GM19025 (cell line): ENCODE results near the gene KCNJ10.
A peak's percentile ranks its signal among the peaks of the same experiment; 100 is the strongest.

Experiments
- ATAC-seq: cut with Tn5 transposase; IDR thresholded peaks from one replicate; pipeline ENCODE4 v1.9.1; 2021; ENCODE audit warnings: mild to moderate bottlenecking, low read depth, moderate library complexity; ENCODE audit not compliant: unreplicated experiment

The KCNJ10 gene

DNA sequence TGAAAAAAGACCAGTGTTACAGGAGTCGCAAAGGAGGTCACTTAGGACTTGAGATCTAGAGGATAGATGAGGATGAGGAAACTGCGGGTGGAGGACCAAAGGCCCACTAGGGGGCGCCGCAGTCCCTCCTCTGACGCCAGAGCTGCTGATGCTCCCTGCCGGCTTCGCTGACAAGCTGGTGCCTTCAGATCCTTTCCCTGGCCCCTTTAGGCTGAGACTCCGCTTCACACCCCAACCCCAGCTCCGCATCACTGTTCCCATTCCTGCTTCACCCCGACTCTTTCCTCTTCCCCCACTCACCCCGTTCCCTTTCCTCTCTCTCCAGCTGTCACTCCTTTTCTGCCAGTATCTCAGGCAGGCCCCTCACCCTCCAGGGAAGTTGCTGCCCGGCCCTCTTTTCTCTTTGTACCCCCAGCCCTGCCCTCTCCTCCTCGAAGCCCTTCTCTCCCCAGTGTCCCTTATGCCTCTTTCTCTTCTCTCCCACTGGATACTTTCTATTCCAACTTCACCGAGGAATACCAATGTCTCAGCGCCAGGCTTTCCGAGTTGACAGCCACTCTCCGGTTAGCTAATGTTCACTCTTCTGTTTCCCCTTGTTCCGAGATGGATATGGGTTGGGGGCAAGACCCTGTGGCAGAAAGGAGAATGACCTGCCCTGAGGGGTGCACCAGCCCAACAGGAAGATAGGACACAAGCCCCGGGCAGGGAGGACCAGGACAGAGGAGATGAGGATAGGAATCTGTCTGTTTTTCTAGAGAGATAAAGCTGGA is 15.9 kb upstream of the KCNJ10 start:
- no peak for ATAC-seq

DNA sequence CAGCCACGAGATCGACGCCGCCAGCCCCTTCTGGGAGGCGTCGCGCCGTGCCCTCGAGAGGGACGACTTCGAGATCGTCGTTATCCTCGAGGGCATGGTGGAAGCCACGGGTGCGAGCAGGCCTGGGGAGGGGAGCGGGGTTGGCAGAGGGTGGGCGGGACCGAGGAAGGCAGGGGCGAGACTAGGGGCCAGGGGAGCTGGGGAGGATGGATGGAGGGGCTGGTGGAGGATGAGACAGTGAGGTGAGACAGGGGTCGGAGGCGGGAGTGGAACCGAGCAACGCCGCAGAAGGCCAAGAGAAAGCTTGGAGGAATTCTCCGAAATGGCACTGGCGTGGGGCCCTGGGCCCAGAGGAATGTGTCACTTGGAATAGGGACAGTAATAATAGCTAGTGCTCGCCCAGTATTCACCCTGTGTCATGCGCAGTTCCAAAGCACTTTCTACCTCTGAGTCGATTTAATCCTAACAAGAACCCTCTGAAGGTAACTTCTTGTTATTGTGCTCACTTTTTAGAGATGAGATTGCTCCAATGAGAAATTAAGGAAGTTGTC is 14.9 kb upstream of the KCNJ10 start:
- no peak for ATAC-seq

DNA sequence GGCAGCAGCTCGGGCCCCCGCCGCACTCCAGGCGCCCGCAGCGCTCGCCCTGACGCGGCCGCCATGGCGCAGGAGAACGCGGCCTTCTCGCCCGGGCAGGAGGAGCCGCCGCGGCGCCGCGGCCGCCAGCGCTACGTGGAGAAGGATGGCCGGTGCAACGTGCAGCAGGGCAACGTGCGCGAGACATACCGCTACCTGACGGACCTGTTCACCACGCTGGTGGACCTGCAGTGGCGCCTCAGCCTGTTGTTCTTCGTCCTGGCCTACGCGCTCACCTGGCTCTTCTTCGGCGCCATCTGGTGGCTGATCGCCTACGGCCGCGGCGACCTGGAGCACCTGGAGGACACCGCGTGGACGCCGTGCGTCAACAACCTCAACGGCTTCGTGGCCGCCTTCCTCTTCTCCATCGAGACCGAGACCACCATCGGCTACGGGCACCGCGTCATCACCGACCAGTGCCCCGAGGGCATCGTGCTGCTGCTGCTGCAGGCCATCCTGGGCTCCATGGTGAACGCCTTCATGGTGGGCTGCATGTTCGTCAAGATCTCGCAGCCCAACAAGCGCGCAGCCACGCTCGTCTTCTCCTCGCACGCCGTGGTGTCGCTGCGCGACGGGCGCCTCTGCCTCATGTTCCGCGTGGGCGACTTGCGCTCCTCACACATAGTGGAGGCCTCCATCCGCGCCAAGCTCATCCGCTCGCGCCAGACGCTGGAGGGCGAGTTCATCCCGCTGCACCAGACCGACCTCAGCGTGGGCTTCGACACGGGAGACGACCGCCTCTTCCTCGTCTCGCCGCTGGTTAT is 14.2 kb upstream of the KCNJ10 start:
- peak; percentile 67 for ATAC-seq

DNA sequence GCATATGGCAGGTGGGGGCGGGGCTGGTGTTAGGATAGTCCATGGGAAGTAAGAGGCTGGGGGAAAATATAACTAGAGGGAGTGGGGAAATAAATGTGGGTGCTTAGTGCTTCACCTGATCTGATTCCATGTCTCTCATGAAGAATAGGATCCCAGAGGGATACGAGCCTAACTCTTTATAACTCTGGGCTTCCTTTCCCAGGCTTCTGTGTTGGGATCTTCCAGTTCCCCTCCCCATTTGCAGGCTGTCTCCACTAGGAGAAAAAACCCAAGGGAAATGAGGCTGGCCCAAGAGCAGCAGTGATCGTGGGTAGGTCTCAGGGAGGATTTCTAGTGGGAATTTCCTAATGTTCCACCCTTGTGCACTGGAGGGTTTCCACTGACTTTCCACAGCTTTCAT is 13.0 kb upstream of the KCNJ10 start:
- ATAC-seq, result no peak

DNA sequence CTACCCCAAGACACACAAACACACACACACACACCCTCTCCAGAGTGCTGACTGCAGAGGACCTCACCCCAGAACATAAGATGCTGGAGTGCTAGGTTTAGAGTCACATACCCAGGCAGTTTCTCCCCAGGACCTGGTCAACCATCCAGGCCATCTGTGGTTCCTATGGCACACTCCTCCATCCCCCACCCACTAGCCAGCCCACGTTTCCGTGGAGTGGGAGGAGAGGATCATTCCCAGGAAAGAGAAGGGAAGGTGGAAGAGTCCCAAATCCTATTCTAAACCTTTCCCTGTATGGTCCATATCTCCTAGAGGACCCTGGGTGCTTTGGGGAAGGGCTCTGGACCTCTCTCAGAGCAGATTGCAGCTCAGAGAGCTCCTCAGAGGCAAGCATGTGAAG is 12.5 kb upstream of the KCNJ10 start:
- no peak for ATAC-seq

DNA sequence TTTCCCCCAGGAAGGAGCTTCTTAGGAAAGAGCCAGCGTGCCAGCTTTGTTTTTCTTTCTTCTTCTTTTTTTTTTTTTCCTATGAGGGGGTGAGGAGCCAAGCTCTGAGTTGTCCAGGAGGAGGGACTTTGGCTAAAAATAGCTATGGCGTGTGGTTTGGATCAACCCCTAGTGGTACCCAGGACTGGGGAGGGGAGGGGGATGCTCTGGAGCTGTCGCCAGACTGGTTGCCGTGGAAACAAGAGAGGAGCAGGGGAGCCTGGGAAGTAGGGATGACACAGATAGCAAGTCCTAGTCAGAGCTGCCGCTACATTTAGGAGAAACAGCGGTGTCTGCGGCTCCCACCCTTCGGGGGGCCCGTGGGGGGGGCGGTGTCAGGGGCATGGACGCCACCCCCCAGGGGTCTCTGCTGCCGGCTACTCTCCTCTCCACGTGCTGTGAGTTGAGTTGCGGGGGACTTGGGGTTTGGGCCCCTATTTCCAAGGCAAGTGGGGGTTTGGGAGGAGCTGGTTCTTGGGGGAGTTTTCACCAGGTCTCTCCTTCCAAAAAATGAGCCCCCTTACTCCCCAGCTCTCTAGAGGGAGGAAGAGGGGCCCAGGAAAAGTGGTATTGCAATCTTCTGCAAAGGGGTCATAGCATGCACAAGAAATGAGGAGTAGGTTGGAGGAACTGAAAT is 11.4 kb upstream of the KCNJ10 start, which contains the start of gene KCNJ9:
Gene KCNJ9, plus strand, starts transcription at position 278 of the 676 bp plus-strand sequence. CDS start 2,493 bp downstream, outside the sequence.
- no peak for ATAC-seq

DNA sequence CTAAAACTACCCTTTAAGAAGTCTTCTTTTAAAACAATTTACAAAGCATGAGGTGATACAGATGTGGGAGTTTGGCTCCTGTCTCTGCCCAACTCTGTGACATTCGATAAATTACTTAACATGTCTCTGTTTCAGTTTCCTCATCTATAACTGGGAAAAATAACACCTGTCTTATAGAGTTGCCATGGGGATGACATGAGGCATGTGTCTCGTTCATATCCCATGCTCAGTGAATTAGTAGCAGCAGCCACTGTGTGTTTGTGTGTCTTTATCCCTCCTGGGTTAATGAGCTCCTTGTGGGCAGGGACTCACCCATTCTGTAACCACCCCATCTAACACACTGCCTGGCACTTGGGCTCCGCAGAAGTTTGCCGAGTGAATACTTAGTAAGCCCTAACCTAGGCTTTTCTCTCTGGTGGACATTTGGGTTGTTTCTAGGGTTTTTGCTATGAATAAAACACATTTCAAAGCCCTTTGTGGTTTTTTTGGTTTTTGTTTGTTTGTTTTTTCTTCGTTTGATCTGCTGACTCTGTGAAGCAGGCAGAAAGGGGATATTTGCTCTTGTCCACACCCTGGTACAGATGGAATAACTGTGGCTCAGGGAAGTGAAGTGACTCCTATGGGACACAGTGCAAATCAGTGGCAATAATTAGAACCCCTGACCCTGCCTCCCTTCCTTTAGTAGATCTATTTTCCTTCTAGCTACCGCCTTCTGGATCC is 10.6 kb upstream of the KCNJ10 start:
- no peak for ATAC-seq

DNA sequence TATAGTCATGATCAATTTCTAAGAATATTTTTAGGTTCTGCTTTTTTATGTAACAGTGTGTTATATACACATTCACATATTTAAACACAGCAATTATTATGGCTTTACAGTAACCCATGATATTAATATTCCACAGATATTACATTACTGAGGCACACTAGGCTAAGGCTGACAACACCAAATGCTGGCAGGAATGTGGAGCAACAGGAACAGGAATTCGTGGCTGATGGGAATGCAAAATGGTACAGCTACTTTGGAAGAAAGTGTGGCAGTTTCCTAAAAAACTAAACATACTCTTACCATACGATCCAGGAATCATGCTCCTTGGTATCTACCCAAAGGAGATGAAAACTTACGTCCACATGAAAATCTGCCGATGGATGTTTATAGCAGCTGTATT is 9.5 kb upstream of the KCNJ10 start:
- ATAC-seq, result no peak

DNA sequence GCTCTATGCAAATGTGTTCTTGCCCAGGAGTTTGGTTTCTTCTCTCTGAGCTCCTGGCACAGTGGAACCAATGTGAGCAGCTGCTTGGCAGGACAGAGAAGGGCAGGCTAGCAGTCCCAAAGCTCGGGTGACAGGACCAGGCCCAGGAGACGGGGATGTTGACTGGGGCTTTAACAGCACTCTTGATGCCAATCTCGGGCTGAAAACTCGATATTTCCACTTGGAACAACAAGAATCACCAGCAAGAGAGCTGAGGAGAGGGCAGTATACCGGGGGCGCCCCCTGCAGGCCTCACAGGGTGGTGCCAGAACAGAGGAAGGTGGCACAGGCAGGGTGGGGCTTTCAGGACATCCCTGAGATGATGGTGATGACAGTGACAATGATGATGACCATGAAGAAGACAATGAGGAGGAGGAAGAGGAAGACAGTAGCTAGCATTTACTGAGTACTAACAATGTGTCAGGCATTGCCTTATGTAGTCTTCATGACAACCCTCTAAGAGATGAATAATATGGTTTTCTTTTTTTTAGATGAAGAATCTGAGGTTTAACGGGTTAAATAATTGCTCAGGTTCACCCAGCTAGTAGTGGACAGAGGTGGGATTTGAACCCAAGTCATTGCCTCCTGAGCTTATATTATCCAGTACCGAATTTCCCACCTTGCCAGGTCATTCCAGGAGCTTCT is 8.7 kb upstream of the KCNJ10 start:
- peak; percentile 49 for ATAC-seq

DNA sequence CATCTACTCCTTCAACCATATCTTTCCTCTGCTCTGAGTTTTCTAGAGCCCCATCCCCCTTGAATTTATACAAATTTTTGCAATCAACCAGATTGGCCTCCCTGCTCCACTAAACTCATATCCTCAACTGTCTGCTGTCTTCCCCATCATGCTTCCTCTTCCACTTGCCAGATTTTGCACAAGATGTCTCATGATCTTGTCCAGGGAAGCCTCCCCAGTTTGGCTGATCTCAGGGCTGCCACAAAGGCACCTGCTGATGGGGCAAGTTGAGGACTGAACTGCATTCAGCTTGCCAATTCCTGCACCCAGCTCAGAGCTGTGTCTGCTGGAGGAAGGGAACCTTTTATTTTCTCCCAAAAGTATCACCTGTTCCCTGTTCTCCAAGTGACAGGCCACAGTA is 7.5 kb upstream of the KCNJ10 start:
- ATAC-seq, result no peak

DNA sequence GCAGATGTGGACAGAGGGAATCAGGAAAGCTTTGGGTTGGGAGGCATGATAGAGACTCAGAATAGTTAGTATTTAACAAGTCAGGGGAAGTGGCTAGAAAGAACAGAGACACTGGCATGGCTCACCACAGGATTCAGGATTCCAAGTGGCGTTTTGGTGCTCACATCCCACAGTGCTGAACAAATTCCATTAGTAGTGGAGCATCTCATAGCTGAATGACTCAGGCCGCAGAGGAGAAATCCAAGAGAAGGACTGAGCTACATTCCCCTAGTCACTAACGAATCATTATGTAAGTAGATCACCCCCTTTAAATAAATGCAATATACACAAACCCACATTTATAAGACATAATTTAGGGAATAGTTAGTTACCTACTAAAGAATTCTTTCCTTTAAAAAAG is 6.3 kb upstream of the KCNJ10 start:
- ATAC-seq, result no peak

DNA sequence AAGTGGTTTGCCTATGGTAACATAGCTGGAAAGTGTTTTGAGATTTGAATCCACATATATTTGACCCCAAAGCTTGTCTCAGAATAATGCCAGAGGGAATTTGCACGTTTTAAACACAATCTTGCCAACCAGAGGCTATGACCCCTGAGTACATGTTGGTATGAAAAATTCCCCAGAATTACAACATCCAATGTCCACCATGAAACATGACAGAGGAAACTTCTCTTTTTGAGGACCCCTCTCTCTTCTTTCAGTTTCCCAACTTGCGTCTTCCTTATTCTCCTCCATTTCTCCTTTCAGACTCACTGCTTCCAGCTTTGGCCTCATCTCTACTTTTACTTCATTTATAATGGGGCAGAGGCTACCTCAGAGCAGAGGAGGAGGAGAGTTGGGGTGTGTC is 5.9 kb upstream of the KCNJ10 start:
- no peak for ATAC-seq

DNA sequence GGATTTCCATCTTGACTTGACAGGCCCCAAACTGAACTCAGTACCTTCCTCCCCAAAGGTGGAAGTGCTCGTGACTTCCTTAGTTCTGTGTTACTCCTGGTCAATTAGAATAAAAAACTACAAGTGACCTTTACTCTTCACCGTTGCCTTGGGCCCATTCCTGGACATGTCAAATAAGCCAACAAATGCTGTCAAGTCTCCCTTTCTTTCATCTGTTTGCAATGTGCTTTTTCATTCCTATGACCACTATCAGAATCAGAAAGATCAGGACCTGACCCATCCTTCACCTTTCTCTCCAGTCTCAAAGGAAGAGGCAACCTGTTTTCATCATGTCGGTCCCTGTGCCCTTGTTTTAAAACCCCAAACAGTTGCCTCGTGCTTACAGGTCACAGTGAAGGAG is 4.9 kb upstream of the KCNJ10 start:
- ATAC-seq, result no peak

DNA sequence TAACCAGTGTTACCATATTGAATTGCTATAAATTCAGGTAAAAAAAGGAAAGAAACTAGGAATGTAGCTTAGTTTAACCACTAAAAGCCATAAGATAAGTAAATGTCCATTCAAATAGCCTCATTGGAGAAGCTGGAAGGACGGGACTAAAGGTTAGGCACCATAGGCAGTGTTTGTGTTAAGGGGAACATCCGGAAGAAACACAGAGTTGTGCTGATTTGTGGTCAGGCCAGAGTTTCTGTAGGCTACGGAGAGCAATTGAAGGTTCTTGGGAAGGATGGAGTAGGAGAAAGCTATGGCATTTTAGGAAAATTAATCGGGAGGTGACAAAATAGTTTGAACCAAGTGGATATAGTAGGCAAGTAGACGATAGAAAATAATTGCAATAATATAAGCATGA is 1.3 kb upstream of the KCNJ10 start:
- ATAC-seq, result no peak

DNA sequence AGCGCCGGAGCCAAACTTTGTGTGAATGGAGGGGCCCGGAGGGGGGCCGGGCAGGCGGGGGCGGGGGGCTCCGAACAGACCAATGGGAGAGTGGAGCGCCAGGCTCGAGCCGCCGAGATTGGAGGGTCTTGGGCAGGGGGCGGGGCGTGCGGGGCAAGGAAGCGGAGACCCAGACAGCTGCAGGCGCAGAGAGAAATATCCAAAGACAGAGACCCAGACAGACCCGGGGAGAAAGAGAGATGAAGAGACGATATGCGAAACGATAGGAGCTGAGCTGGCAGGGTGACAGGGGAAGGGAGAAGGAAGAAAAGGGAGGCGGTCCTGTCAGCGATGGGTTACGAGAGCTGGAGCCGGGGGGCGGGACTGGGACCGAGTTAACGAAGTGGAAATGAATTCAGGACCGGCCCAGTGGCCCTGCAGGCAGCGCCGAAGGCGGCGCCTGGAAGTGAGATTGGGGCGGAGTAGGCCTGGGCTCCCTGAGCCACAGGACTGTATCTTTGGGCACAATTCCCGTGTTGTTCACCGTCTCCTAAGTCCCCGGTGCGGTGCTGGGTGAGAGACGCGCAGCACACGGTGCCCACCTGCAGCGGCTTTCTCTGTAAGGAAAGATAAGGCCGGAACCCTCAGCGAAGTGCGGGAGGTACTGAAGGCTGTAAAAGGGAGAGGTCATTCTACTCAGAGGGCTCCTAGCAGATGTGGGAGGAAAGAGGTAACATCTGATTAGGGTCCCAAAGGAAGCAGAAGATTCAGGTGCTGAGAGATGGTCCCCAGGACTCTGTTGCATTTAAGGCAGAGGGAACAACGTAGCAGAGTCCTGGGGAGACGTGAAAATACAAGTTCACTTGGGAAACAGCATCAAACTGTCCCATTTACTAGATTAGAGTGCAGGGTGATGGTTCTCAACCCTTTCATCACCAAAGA is 543 bp upstream of the KCNJ10 start:
- no peak for ATAC-seq

DNA sequence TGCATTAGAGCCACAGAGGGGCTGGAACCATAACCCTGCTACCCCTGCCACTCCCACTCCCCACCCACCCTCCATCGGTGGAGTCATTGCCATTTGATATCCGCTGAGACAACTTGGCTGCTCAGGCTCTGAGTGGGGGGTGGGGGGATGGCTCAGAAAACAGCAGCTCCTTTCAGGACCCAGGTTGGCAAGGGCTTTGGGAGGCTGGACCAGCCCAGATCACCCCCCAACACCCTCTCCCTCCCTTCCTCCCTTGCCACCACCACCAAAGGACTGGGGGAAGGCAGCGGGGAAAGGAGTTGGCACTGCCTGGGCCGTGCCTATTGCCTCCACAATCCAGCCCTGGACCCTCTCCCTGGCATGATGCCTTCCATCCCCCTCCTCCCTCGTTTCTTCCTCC is 1.7 kb downstream of the KCNJ10 start:
- ATAC-seq, result no peak

DNA sequence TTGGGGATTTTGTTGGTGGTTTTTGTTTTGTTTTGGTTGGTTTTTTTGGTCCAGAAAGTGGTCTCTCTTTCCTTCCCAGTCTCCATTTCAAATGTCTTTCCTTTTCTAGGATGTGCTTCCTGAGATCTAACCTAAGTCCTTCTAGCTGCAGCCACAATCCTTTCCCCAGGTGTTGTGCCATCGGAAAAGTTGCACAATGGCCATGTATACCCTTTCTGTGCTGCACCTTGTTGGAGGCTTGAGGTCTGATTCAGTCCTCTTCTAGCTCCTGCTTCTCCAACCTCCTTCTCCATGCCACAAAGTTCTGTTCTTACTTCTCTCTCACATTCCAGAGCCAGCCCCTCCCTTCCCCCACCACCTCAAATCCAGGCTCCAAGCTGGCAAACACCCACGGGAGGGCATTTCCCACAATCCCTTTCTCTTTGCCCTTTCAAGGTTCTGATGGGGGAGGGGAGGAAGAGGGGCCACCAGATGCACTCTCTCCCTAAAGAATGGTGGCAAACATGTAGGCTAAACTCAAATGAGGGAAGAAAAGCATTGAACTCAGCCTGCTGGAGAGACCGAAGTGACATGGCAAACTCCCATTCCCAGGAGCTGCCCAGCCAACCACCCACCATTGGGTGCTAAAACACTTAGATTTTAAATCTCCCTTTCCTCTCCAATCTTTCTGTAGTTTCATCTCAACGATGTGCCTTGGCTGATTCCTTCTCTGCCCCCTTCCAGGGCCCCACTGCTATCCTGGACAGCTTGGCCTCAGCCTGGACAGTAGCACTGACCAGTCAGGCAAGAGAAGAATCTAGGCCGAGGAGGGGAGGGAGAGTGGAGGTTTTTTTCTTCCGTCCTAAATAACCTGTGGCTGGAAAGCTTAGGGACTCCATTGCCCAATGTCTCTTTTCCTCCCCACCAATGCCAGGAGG is 2.9 kb downstream of the KCNJ10 start:
- no peak for ATAC-seq

DNA sequence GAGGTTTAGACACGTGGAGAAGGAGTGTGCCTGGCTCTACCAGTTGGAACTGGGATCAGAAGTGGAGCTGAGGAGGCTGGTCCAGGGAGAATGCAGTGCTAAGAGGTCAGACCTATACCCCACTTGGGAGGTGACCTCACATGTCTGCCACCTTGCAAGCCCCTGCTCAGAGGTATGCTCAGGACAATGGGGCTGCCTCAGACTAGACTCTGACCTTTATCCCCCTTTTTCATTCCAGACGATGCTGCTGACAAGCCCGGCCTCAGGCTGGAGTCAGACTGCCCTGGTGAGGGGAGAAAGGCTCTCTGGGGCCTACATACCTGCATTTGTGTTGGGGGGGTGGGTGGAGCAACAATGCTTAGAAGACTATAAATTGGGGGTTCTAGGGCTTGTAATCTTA is 5.2 kb downstream of the KCNJ10 start:
- ATAC-seq, result no peak
